NCI-H526 (cell line): ENCODE results near the gene KL.

Experiments
- DNase-seq, 2 experiments: peaks; one replicate each; lab custom pipeline; 2025; lab: John Stamatoyannopoulos, UW

KL gene

GRCh38 chr13:33037673-33038072 lies 21.4 kb downstream of the KL start:
- DNase-seq, result no peak

- DNase-seq, result no peak
Observed at GRCh38 chr13:33040090-33040489, 23.9 kb downstream of the KL start.

- no peak for DNase-seq
Observed at GRCh38 chr13:33045851-33046592, 29.8 kb downstream of the KL start.

GRCh38 chr13:33050161-33050560 lies 33.9 kb downstream of the KL start:
- no peak for DNase-seq

- no peak for DNase-seq
Observed at GRCh38 chr13:33051632-33052031, 35.4 kb downstream of the KL start.

- no peak for DNase-seq
Observed at GRCh38 chr13:33052506-33053280, 36.5 kb downstream of the KL start.

GRCh38 chr13:33053397-33054066 lies 37.3 kb downstream of the KL start:
- no peak for DNase-seq

GRCh38 chr13:33057019-33057780 lies 41.0 kb downstream of the KL start:
- DNase-seq, result peak; percentile 15 to 56

GRCh38 chr13:33058776-33059327 lies 42.6 kb downstream of the KL start:
- DNase-seq, result no peak

- DNase-seq, result no peak
Observed at GRCh38 chr13:33060815-33061214, 44.6 kb downstream of the KL start.

GRCh38 chr13:33066329-33066728 lies 50.1 kb downstream of the KL start:
- no peak for DNase-seq

GRCh38 chr13:33069365-33069764 lies 53.1 kb downstream of the KL start:
- peak in 1 of 2 experiments; percentile 59 for DNase-seq

- DNase-seq, result no peak
Observed at GRCh38 chr13:33070713-33071112, 54.5 kb downstream of the KL start.

GRCh38 chr13:33072282-33072681 lies 56.1 kb downstream of the KL start:
- no peak for DNase-seq

GRCh38 chr13:33072759-33073158 lies 56.5 kb downstream of the KL start:
- no peak for DNase-seq

GRCh38 chr13:33073338-33073737 lies 57.1 kb downstream of the KL start:
- DNase-seq, result no peak

- DNase-seq, result no peak
Observed at GRCh38 chr13:33076001-33076992, 60.1 kb downstream of the KL start.

- no peak for DNase-seq
Observed at GRCh38 chr13:33078263-33078662, 62.0 kb downstream of the KL start.

GRCh38 chr13:33079960-33080359 lies 63.7 kb downstream of the KL start:
- no peak for DNase-seq

GRCh38 chr13:33080972-33081590 lies 64.9 kb downstream of the KL start:
- DNase-seq, result no peak
